ENCODE data around the gene RGS16. TPM values are rescaled to one million over a fixed set of nuclear protein-coding genes. Genes with fewer than 3 reads are reported as not detected.

The RGS16 gene
- total RNA-seq, 3 donors from 2014 or later, result 0.61 to 2.3 (median 1.3) TPM

- ATAC-seq (no peak), DNase-seq (no peak)
- H3K36me3 ChIP-seq (ENCODE audit: low read depth), result no peaks in the 10 kb centered on the region
- peak overlapping the region; percentile 9 for H3K4me3 ChIP-seq
- TF ChIP-seq CTCF (IDR thresholded peaks at IDR 0.05), result no peak
- H3K4me1 ChIP-seq (ENCODE audit: low read depth), result no peaks in the 10 kb centered on the region
- no peaks in the 10 kb centered on the region for H3K9me3 ChIP-seq
- intact Hi-C loops (cut with DNase I, micrococcal nuclease), result no loop called here
These were observed 30.0 kb downstream of the RGS16 start for GRCh38 chr1:182574156-182574555.

- no peak overlapping the region for H3K4me3 ChIP-seq
- H3K9me3 ChIP-seq, result no peaks in the 10 kb centered on the region
- intact Hi-C loops (cut with DNase I, micrococcal nuclease), result no loop called here
- H3K36me3 ChIP-seq (ENCODE audit: low read depth), result no peaks in the 10 kb centered on the region
- no peak for TF ChIP-seq CTCF (IDR thresholded peaks at IDR 0.05)
- DNase-seq (no peak), ATAC-seq (peak; percentile 94)
- no peaks in the 10 kb centered on the region for H3K4me1 ChIP-seq (ENCODE audit: low read depth)
These were observed 33.6 kb downstream of the RGS16 start for GRCh38 chr1:182570611-182570970.

GRCh38 chr1:182569939-182570610 lies 34.1 kb downstream of the RGS16 start:
- DNase-seq, result no peak
- H3K9me3 ChIP-seq, result no peaks in the 10 kb centered on the region
- TF ChIP-seq CTCF (IDR thresholded peaks at IDR 0.05), result no peak
- no peaks in the 10 kb centered on the region for H3K36me3 ChIP-seq (ENCODE audit: low read depth)
- intact Hi-C loops (cut with DNase I, micrococcal nuclease), result no loop called here
- ATAC-seq, result peak; percentile 53
- no peaks in the 10 kb centered on the region for H3K4me1 ChIP-seq (ENCODE audit: low read depth)
- H3K4me3 ChIP-seq, result no peak overlapping the region

- TF ChIP-seq CTCF (IDR thresholded peaks at IDR 0.05), result no peak
- H3K4me1 ChIP-seq (ENCODE audit: low read depth), result no peaks in the 10 kb centered on the region
- H3K9me3 ChIP-seq, result no peaks in the 10 kb centered on the region
- intact Hi-C loops (cut with DNase I, micrococcal nuclease), result no loop called here
- ATAC-seq, result no peak
- H3K36me3 ChIP-seq (ENCODE audit: low read depth), result no peaks in the 10 kb centered on the region
- H3K4me3 ChIP-seq, result no peak overlapping the region
- DNase-seq, result no peak
These were observed 35.4 kb downstream of the RGS16 start for GRCh38 chr1:182568647-182569284.

GRCh38 chr1:182567629-182568028 lies 36.6 kb downstream of the RGS16 start:
- intact Hi-C loops (cut with DNase I, micrococcal nuclease), result no loop called here
- Histone ChIP-seq H3K36me3 (ENCODE audit: low read depth) (no peaks in the 10 kb centered on the region), H3K4me1 (ENCODE audit: low read depth) (no peaks in the 10 kb centered on the region), H3K9me3 (no peaks in the 10 kb centered on the region), H3K4me3 (no peak overlapping the region)
- TF ChIP-seq CTCF (IDR thresholded peaks at IDR 0.05), result no peak
- DNase-seq (no peak), ATAC-seq (no peak)

Data from mucosa of descending colon (tissue), 3 donors.